GM23338 (cell line): ENCODE data around the gene OR4N2. TPM values are rescaled to one million over a fixed set of nuclear protein-coding genes. Genes with fewer than 3 reads are reported as not detected.
"Not testable (repeated sequence)": the region's sequence is repeated elsewhere in the genome, so short reads cannot be mapped to it uniquely, and the experiment has no call there.

ENCODE experiments used
- ATAC-seq: fragments of 200-7000 bp; cut with Tn5 transposase; 3 replicates; pipeline ENCODE4 v1.9.1; 2020
- DNase-seq: peaks from one replicate; pipeline ENCODE4 v3.0.0-alpha.2; 2015; ENCODE audit warnings: low spot score
- H2AFZ ChIP-seq: fragments of 200-600 bp; sonication (generic); 2 replicates; pipeline ENCODE4 v1.8.0; 2016; ENCODE audit warnings: antibody characterized with exemption, mild to moderate bottlenecking, moderate library complexity
- H3F3A ChIP-seq: fragments of 200-600 bp; sonication (generic); replicated peaks from 2 replicates; pipeline ENCODE4 v1.8.0; 2017; ENCODE audit warnings: antibody characterized with exemption, mixed run types, low read depth
- H3K27ac ChIP-seq: fragments of 200-600 bp; sonication (generic); 2 replicates; pipeline ENCODE4 v1.6.1; 2016; ENCODE audit warnings: low read depth
- H3K27me3 ChIP-seq: fragments of 200-600 bp; sonication (generic); 2 replicates; pipeline ENCODE4 v1.8.0; 2016; ENCODE audit warnings: mild to moderate bottlenecking, mixed run types, moderate library complexity; ENCODE audit not compliant: insufficient read depth
- H3K36me3 ChIP-seq: fragments of 200-600 bp; sonication (generic); 2 replicates; pipeline ENCODE4 v1.8.0; 2016; ENCODE audit warnings: mild to moderate bottlenecking; ENCODE audit not compliant: insufficient read depth
- H3K4me1 ChIP-seq: fragments of 200-600 bp; sonication (generic); 2 replicates; pipeline ENCODE4 v1.8.0; 2016; ENCODE audit warnings: mild to moderate bottlenecking, moderate library complexity; ENCODE audit not compliant: insufficient read depth
- H3K4me2 ChIP-seq: fragments of 200-600 bp; sonication (generic); 2 replicates; pipeline ENCODE4 v1.7.1; 2017; ENCODE audit warnings: mixed run types
- H3K4me3 ChIP-seq: fragments of 200-600 bp; sonication (generic); 2 replicates; pipeline ENCODE4 v1.6.1; 2016; ENCODE audit warnings: mixed run types
- H3K79me2 ChIP-seq: fragments of 200-600 bp; sonication (generic); replicated peaks from 2 replicates; pipeline ENCODE4 v1.8.0; 2017; ENCODE audit warnings: mild to moderate bottlenecking; ENCODE audit not compliant: insufficient read depth
- H3K9me2 ChIP-seq: fragments of 200-600 bp; sonication (generic); 2 replicates; pipeline ENCODE4 v1.8.0; 2017; ENCODE audit not compliant: insufficient read depth
- H4K20me1 ChIP-seq: fragments of 200-600 bp; sonication (generic); replicated peaks from 2 replicates; pipeline ENCODE4 v1.8.0; 2017; ENCODE audit warnings: mild to moderate bottlenecking; ENCODE audit not compliant: insufficient read depth
- H3K27ac Mint-ChIP-seq: 2 replicates; pipeline ENCODE4 v1.8.0; 2020; ENCODE audit warnings: inconsistent platforms, mild to moderate bottlenecking, moderate library complexity, mixed read lengths
- H3K27me3 Mint-ChIP-seq: 3 replicates; pipeline ENCODE4 v1.8.0; 2022; ENCODE audit warnings: low read depth, mild to moderate bottlenecking, moderate library complexity, mixed read lengths, inconsistent platforms; ENCODE audit not compliant: insufficient read depth, poor library complexity
- H3K36me3 Mint-ChIP-seq: 3 replicates; pipeline ENCODE4 v1.8.0; 2021; ENCODE audit warnings: low read depth, mild to moderate bottlenecking, inconsistent platforms, moderate library complexity, mixed read lengths
- H3K4me1 Mint-ChIP-seq: 3 replicates; pipeline ENCODE4 v1.8.0; 2020; ENCODE audit warnings: mild to moderate bottlenecking, inconsistent platforms, mixed read lengths
- H3K4me3 Mint-ChIP-seq: 3 replicates; pipeline ENCODE4 v1.8.0; 2021; ENCODE audit warnings: moderate library complexity, mild to moderate bottlenecking, inconsistent platforms, mixed read lengths
- H3K9me3 Mint-ChIP-seq: 3 replicates; pipeline ENCODE4 v1.8.0; 2020; ENCODE audit warnings: moderate library complexity, mild to moderate bottlenecking, inconsistent platforms, mixed read lengths
- CREB1 ChIP-seq: fragments of 250-450 bp; sonication (Bioruptor Pico); IDR thresholded peaks from 2 replicates; pipeline ENCODE4 v1.5.0; 2020; ENCODE audit warnings: low read depth, mild to moderate bottlenecking, moderate library complexity
- EZH2 ChIP-seq: fragments of 200-600 bp; sonication (generic); IDR thresholded peaks from one replicate; pipeline ENCODE4 v1.8.0; 2017; ENCODE audit warnings: antibody characterized with exemption, mild to moderate bottlenecking, low read depth; ENCODE audit not compliant: unreplicated experiment
- JUNB ChIP-seq: IDR thresholded peaks from one replicate; pipeline ENCODE4 v1.6.1; 2016; ENCODE audit warnings: antibody characterized with exemption; ENCODE audit not compliant: unreplicated experiment
- NANOG ChIP-seq: IDR thresholded peaks from 2 replicates; pipeline ENCODE4 v1.6.1; 2016; ENCODE audit warnings: antibody characterized with exemption, borderline replicate concordance
- POLR2AphosphoS5 ChIP-seq: IDR thresholded peaks from 2 replicates; pipeline ENCODE4 v1.6.1; 2016; ENCODE audit warnings: antibody characterized with exemption, low read depth
- STAT1 ChIP-seq: IDR thresholded peaks from one replicate; pipeline ENCODE4 v1.6.1; 2016; ENCODE audit warnings: antibody characterized with exemption; ENCODE audit not compliant: unreplicated experiment
- ZNF331 ChIP-seq: fragments of 250-450 bp; sonication (Bioruptor Pico); IDR thresholded peaks from 2 replicates; pipeline ENCODE4 v1.5.0; 2020; ENCODE audit warnings: low read depth, mild to moderate bottlenecking, moderate library complexity
- polyA plus RNA-seq: library from polyadenylated mRNA; unstranded; fragments of >200 nt; fragmentation: Nextera tagmentation; extraction: Ambion mirVana; gene quantifications from 2 replicates; pipeline ENCODE4 v1.2.1, GENCODE V29; 2016
- total RNA-seq: library from RNA; depleted of rRNA; stranded (reverse); fragments of >200 nt; shearing (Covaris generic); gene quantifications from 2 replicates; pipeline ENCODE4 v1.2.3, GENCODE V29; 2014
- TF ChIP-seq, protein P1 (sequence below): IDR thresholded peaks from 2 replicates; pipeline ENCODE4 v1.6.1; 2016; ENCODE audit warnings: antibody characterized with exemption
- TF ChIP-seq, protein P2 (sequence below): IDR thresholded peaks from one replicate; pipeline ENCODE4 v1.6.1; 2018; ENCODE audit warnings: antibody characterized with exemption; ENCODE audit not compliant: unreplicated experiment
- TF ChIP-seq, protein P3 (sequence below), 2 experiments: fragments of 200-600 bp in 1 of 2; sonication (generic) in 1 of 2; conservative IDR thresholded peaks; 2 replicates each; pipeline versions ENCODE4 v1.5.1 to v1.6.1; 2016 to 2017; ENCODE audit warnings: antibody characterized with exemption in 2 of 2, low read depth in 2 of 2, mild to moderate bottlenecking in 2 of 2, moderate library complexity in 1 of 2

OR4N2 gene
- total and polyA plus RNA-seq, 2 experiments from 2014 or later, result not detected

DNA sequence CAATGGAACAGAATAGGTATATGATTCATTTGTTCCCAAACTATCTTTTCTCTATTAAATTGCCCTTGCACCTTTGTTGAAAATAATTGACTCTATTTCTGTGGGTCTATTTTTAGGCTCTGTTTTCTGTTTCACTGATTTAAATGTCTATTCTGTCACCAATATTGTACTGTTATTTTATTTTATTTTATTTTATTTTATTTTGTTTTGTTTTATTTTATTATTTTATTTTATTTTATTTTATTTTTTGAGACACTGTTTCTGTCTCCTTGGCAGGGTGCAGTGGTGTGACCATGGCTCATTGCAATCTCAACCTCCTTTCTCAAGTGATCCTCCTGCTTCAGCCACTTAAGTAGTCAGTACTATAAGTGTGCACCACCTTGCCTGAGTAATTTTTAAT is 34.9 kb downstream of the OR4N2 start (continued):
- TF ChIP-seq, protein P1, sequence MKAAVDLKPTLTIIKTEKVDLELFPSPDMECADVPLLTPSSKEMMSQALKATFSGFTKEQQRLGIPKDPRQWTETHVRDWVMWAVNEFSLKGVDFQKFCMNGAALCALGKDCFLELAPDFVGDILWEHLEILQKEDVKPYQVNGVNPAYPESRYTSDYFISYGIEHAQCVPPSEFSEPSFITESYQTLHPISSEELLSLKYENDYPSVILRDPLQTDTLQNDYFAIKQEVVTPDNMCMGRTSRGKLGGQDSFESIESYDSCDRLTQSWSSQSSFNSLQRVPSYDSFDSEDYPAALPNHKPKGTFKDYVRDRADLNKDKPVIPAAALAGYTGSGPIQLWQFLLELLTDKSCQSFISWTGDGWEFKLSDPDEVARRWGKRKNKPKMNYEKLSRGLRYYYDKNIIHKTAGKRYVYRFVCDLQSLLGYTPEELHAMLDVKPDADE, result no peak

DNA sequence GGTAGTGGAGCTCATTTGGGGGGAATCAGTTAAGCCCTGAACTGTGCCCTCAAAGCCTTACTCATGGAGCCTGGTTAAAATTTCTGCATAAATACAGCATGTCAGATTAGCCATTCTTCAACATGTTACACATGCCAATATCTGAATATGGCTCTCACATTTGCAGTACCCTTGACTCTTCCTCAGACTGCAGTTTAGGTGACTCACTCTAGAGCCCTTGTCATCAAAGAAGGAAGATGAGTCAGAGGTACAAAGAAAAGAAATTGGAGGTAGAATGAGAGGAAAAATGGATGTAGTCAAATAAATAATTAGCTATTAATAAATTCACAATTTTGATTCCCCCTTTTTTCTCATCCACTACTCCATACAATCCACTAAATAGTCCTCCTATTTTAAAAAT is 47.8 kb downstream of the OR4N2 start:
- no peaks in the 10 kb centered on the region for H3K9me2 ChIP-seq
- Mint-ChIP-seq H3K27me3 (no peaks in the 10 kb centered on the region), H3K9me3 (peaks cover 75% of the 10 kb centered on the region), H3K4me1 (no peaks in the 10 kb centered on the region), H3K27ac (no peak overlapping the region), H3K36me3 (peaks cover 51% of the 10 kb centered on the region), H3K4me3 (no peak overlapping the region)
- H3K4me3 ChIP-seq, result no peak overlapping the region
- no peak for TF ChIP-seq EZH2
- no peak for TF ChIP-seq STAT1
- no peak for TF ChIP-seq POLR2AphosphoS5
- no peak for TF ChIP-seq CREB1 (CRISPR knock-in tag)
- TF ChIP-seq, protein P1, result no peak
- no peak for TF ChIP-seq ZNF331 (CRISPR knock-in tag)
- no peaks in the 10 kb centered on the region for H4K20me1 ChIP-seq
- no peaks in the 10 kb centered on the region for H3K4me1 ChIP-seq
- H3K79me2 ChIP-seq, result no peaks in the 10 kb centered on the region
- DNase-seq, result no peak
- H3K36me3 ChIP-seq, result peaks cover 14% of the 10 kb centered on the region
- H2AFZ ChIP-seq, result no peak overlapping the region
- no peak overlapping the region for H3K27ac ChIP-seq
- ATAC-seq, result no peak
- H3K27me3 ChIP-seq, result no peaks in the 10 kb centered on the region
- no peaks in the 10 kb centered on the region for H3F3A ChIP-seq
- no peak overlapping the region for H3K4me2 ChIP-seq

DNA sequence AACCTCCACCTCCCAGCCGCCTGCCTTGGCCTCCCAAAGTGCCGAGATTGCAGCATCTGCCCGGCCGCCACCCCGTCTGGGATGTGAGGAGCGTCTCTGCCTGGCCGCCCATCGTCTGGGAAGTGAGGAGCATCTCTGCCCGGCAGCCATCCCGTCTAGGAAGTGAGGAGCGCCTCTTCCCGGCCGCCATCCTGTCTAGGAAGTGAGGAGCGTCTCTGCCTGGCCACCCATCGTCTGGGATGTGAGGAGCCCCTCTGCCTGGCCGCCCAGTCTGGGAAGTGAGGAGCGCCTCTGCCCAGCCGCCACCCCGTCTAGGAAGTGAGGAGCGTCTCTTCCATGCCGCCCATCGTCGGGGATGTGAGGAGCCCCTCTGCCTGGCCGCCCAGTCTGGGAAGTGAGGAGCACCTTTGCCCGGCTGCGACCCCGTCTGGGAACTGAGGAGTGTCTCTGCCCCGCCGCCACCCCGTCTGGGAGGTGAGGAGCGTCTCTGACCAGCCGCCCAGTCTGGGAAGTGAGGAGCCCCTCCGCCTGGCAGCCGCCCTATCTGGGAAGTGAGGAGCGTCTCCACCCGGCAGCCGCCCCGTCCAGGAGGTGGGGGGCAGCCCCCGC is 62.6 kb downstream of the OR4N2 start:
- not testable (repeated sequence) for H3F3A ChIP-seq, H3K27me3 ChIP-seq, H3K9me2 ChIP-seq, H3K27ac Mint-ChIP-seq, H3K9me3 Mint-ChIP-seq, H3K27me3 Mint-ChIP-seq, H3K36me3 ChIP-seq, H2AFZ ChIP-seq, H3K79me2 ChIP-seq, H3K4me1 ChIP-seq, H3K4me3 Mint-ChIP-seq, H4K20me1 ChIP-seq, H3K4me3 ChIP-seq, H3K27ac ChIP-seq, H3K4me1 Mint-ChIP-seq, DNase-seq, ATAC-seq, H3K4me2 ChIP-seq
- H3K36me3 Mint-ChIP-seq, result peaks cover 24% of the 10 kb centered on the region

DNA sequence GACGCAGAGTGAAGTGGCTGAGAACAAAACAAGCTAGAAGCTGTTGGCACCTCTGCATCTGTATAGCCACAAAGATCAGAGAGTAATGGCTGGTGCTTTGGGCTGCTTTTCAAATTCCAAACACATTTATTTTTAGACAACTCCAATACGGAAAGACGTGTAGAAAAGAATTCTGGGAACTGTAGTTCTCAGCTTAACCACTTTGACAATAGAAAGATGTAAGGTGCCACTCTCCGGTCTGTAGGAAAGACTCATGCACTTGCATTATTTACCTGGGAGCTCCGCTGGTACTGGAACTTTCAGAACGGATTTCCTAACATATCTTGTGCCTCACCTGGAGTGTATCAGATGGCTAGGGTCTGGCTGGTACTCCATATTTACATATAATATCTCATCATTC is 69.6 kb downstream of the OR4N2 start:
- no peaks in the 10 kb centered on the region; the same call in 2 of the 3 replicates for H3K9me3 Mint-ChIP-seq
- H3K36me3 ChIP-seq, result peaks cover 15% of the 10 kb centered on the region
- no peaks in the 10 kb centered on the region for H3K27me3 ChIP-seq
- no peaks in the 10 kb centered on the region for H3K4me1 ChIP-seq
- no peak overlapping the region for H3K4me3 Mint-ChIP-seq
- H3F3A ChIP-seq, result no peaks in the 10 kb centered on the region
- H3K9me2 ChIP-seq, result no peaks in the 10 kb centered on the region
- no peak overlapping the region for H3K4me3 ChIP-seq
- no peak overlapping the region for H3K27ac Mint-ChIP-seq
- H2AFZ ChIP-seq, result no peak overlapping the region
- DNase-seq, result no peak
- H3K27ac ChIP-seq, result no peak overlapping the region
- H3K4me1 Mint-ChIP-seq, result no peaks in the 10 kb centered on the region
- peaks cover 16% of the 10 kb centered on the region; the same call in 2 of the 3 replicates for H3K36me3 Mint-ChIP-seq
- no peaks in the 10 kb centered on the region for H4K20me1 ChIP-seq
- no peaks in the 10 kb centered on the region for H3K79me2 ChIP-seq
- no peak for ATAC-seq
- H3K4me2 ChIP-seq, result no peak overlapping the region
- peaks cover 5% of the 10 kb centered on the region for H3K27me3 Mint-ChIP-seq
- TF ChIP-seq, protein P2, sequence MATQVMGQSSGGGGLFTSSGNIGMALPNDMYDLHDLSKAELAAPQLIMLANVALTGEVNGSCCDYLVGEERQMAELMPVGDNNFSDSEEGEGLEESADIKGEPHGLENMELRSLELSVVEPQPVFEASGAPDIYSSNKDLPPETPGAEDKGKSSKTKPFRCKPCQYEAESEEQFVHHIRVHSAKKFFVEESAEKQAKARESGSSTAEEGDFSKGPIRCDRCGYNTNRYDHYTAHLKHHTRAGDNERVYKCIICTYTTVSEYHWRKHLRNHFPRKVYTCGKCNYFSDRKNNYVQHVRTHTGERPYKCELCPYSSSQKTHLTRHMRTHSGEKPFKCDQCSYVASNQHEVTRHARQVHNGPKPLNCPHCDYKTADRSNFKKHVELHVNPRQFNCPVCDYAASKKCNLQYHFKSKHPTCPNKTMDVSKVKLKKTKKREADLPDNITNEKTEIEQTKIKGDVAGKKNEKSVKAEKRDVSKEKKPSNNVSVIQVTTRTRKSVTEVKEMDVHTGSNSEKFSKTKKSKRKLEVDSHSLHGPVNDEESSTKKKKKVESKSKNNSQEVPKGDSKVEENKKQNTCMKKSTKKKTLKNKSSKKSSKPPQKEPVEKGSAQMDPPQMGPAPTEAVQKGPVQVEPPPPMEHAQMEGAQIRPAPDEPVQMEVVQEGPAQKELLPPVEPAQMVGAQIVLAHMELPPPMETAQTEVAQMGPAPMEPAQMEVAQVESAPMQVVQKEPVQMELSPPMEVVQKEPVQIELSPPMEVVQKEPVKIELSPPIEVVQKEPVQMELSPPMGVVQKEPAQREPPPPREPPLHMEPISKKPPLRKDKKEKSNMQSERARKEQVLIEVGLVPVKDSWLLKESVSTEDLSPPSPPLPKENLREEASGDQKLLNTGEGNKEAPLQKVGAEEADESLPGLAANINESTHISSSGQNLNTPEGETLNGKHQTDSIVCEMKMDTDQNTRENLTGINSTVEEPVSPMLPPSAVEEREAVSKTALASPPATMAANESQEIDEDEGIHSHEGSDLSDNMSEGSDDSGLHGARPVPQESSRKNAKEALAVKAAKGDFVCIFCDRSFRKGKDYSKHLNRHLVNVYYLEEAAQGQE, result no peak
- TF ChIP-seq JUNB (no peak), EZH2 (no peak), NANOG (no peak), CREB1 (CRISPR knock-in tag) (no peak), ZNF331 (CRISPR knock-in tag) (no peak), STAT1 (no peak)
- TF ChIP-seq, protein P3, sequence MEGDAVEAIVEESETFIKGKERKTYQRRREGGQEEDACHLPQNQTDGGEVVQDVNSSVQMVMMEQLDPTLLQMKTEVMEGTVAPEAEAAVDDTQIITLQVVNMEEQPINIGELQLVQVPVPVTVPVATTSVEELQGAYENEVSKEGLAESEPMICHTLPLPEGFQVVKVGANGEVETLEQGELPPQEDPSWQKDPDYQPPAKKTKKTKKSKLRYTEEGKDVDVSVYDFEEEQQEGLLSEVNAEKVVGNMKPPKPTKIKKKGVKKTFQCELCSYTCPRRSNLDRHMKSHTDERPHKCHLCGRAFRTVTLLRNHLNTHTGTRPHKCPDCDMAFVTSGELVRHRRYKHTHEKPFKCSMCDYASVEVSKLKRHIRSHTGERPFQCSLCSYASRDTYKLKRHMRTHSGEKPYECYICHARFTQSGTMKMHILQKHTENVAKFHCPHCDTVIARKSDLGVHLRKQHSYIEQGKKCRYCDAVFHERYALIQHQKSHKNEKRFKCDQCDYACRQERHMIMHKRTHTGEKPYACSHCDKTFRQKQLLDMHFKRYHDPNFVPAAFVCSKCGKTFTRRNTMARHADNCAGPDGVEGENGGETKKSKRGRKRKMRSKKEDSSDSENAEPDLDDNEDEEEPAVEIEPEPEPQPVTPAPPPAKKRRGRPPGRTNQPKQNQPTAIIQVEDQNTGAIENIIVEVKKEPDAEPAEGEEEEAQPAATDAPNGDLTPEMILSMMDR (conservative IDR thresholded peaks at IDR 0.05; ENCODE audit: low read depth in 2 of 2), result no peak
